Right lobe of liver (tissue), 6 donors: ENCODE measurements around the gene TATDN3. TPM values are rescaled to one million over a fixed set of nuclear protein-coding genes. Genes with fewer than 3 reads are reported as not detected.

ENCODE experiments used
- ATAC-seq, 4 donors: fragments of 200-7000 bp; cut with Tn5 transposase; one replicate each; pipeline ENCODE4 v1.9.1; 2020; ENCODE audit warnings: mild to moderate bottlenecking in 4 of 4, moderate library complexity in 4 of 4
- DNase-seq, 3 donors: peaks; one replicate each; pipeline ENCODE4 v3.0.0-alpha.2; 2020
- H3K27ac ChIP-seq, 3 donors: fragments of 200-600 bp; one replicate each; pipeline ENCODE4 v1.8.0; 2022
- H3K27me3 ChIP-seq, 2 donors: fragments of 200-600 bp; one replicate each; pipeline ENCODE4 v1.8.0; 2022
- H3K36me3 ChIP-seq, 4 donors: fragments of 200-600 bp; sonication (generic) in 1 of 4; one replicate each; pipeline versions ENCODE4 v1.5.1 to v1.8.0; 2017 to 2022; ENCODE audit warnings: control low read depth in 1 of 4
- H3K4me1 ChIP-seq, 4 donors: fragments of 200-600 bp; sonication (generic) in 1 of 4; one replicate each; pipeline versions ENCODE4 v1.5.1 to v1.8.0; 2017 to 2022; ENCODE audit warnings: control low read depth in 1 of 4
- H3K4me3 ChIP-seq, 3 donors: fragments of 200-600 bp; one replicate each; pipeline ENCODE4 v1.8.0; 2022
- H3K9me3 ChIP-seq, 4 donors: fragments of 200-600 bp; sonication (generic) in 1 of 4; one replicate each; pipeline versions ENCODE4 v1.5.1 to v1.8.0; 2017 to 2022; ENCODE audit warnings: control low read depth in 1 of 4
- POLR2A ChIP-seq: fragments of 450-650 bp; IDR thresholded peaks from one replicate; pipeline ENCODE4 v1.6.1; 2017; ENCODE audit warnings: antibody characterized with exemption, mild to moderate bottlenecking
- WGBS: methylation state at CpG from one replicate; pipeline ENCODE4 v1.1.6; 2018; ENCODE audit warnings: low coverage, low lambda C conversion rate; ENCODE audit not compliant: insufficient coverage; ENCODE audit errors: missing lambda C conversion rate; 5-methylcytosine and 5-hydroxymethylcytosine counted together
- intact Hi-C, 2 donors: fragments of 100-400 bp; cut with DNase I; formaldehyde crosslinking; loops; one replicate each; pipeline versions ENCODE4 v1.11.2 to v1.14.1; 2022
- total RNA-seq, 6 experiments: library from RNA; depleted of rRNA in 2 of 6; stranded (reverse); fragments of >200 nt in 2 of 6; fragmentation: NEBNext Ultra II Directional in 3 of 6; extraction: Animal tissue kit (Norgen Biotek cat#: 25700) in 3 of 6; gene quantifications; one replicate each; pipeline versions ENCODE4 v1.1.0 to v1.2.4, GENCODE V29; 2016 to 2023
- TF ChIP-seq, protein P1 (sequence below), 4 donors: fragments of 200-600 bp in 3 of 4; fragments of 450-650 bp in 1 of 4; IDR thresholded peaks; one replicate each; pipeline versions ENCODE4 v1.5.1 to v1.8.0; 2016 to 2022; ENCODE audit warnings: antibody characterized with exemption in 4 of 4, mild to moderate bottlenecking in 2 of 4
- donor health status: DM: no; HTN: yes; CAD: no.
- donor health status: DM: no; HTN: no; CAD: no.
- donor health status: DM: no; HTN: no; CAD: no.
- donor health status: DM: no; HTN: yes; CAD: no.
- donor health status: DM: no; HTN: yes; CAD: no.

Gene TATDN3
- total RNA-seq, 6 experiments from 2014 or later: 6.0 to 9.3 (median 6.6) TPM

DNA sequence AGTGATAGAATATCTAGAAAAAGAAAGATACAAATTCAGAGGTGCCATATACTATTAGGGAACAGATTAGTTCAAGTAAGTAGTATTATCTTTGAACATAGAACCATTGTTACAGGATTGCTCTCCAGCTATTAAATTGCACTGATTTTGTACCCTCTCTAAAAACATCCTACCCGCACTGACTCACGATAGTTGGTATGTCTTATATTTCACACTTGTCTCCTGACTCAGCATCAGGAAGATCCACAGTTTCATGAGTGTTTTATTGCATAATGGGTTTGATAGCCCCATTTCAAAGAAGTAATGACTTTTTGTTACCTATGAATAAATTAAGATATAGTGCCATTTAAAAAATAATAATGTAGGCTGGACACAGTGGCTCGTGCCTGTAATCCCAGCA, 6.0 kb downstream of the TATDN3 start:
- no peak for ATAC-seq
- no peaks in the 10 kb centered on the region for H3K4me1 ChIP-seq
- 90% methylated on average over 3 of the region's 3 CpGs for WGBS
- H3K27me3 ChIP-seq: no peaks in the 10 kb centered on the region
- no peak overlapping the region for H3K4me3 ChIP-seq
- H3K9me3 ChIP-seq: no peaks in the 10 kb centered on the region
- TF ChIP-seq POLR2A: no peak
- TF ChIP-seq, protein P1, sequence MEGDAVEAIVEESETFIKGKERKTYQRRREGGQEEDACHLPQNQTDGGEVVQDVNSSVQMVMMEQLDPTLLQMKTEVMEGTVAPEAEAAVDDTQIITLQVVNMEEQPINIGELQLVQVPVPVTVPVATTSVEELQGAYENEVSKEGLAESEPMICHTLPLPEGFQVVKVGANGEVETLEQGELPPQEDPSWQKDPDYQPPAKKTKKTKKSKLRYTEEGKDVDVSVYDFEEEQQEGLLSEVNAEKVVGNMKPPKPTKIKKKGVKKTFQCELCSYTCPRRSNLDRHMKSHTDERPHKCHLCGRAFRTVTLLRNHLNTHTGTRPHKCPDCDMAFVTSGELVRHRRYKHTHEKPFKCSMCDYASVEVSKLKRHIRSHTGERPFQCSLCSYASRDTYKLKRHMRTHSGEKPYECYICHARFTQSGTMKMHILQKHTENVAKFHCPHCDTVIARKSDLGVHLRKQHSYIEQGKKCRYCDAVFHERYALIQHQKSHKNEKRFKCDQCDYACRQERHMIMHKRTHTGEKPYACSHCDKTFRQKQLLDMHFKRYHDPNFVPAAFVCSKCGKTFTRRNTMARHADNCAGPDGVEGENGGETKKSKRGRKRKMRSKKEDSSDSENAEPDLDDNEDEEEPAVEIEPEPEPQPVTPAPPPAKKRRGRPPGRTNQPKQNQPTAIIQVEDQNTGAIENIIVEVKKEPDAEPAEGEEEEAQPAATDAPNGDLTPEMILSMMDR (IDR thresholded peaks at IDR 0.05): no peak
- intact Hi-C loops: no loop called here
- H3K36me3 ChIP-seq: peaks cover 0 to 14% (median 2%) of the 10 kb centered on the region in 4 donors
- DNase-seq: no peak
- H3K27ac ChIP-seq: no peak overlapping the region

DNA sequence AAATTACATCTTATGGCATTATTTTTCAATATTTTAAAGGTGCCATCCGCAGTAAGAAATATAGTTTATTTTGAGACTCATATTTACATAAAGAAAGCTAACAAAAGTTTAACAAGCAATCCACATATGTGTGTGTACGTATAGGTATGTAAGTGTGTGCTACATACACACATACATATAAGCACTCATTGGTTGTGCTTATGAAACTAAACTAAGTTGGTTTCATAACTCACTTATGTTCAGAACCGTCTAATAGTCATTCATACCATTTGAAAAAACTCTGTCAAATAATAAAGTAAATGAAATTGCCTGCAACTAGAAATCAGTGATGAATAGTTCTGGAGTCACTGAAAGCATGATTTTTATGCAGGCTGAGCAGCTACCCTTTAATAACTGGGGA, 14.1 kb downstream of the TATDN3 start:
- H3K36me3 ChIP-seq: peaks cover 0 to 12% (median 4%) of the 10 kb centered on the region in 4 donors
- intact Hi-C loops: no loop called here
- WGBS: 81% methylated on average over 3 of the region's 3 CpGs
- no peaks in the 10 kb centered on the region for H3K27me3 ChIP-seq
- H3K27ac ChIP-seq: no peak overlapping the region
- no peak overlapping the region for H3K4me3 ChIP-seq
- H3K4me1 ChIP-seq: no peaks in the 10 kb centered on the region
- no peak for TF ChIP-seq POLR2A
- no peaks in the 10 kb centered on the region for H3K9me3 ChIP-seq
- DNase-seq (no peak), ATAC-seq (no peak)

DNA sequence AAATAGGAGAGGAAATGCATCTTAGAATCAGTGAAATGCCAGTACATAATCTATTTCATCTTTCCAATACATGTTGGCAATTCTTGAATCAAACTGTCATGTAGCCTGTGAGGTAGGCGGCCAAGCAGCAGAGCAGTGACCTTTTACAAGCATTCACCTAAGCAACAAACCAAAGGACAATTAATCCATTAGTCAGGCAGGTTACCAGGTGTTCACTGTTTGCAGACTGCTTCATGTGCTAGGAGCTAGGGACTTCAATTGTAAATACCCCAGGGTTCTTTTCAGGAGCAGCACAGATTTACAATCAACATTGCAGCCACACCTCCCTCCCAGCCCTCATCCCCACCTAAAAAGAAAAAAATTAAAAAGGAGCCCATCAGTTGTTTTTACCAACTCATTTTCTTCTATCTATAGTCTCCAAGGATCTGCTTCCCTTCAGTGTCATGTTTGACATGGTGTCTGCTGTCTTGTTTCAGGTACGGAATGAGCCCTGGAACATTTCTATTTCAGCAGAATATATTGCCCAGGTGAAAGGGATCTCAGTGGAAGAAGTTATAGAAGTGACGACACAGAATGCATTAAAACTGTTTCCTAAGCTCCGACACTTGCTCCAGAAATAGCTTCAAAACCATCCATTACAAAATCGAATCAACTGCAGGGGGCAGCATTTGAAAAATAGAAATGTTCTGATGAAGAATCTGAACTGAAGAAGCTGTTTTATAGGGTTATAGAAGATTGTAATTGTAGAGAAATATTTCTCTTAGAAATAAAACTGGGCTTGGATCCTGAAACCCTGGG, 23.0 kb downstream of the TATDN3 start:
- peaks cover 0 to 7% (median 0%) of the 10 kb centered on the region in 4 donors for H3K4me1 ChIP-seq
- intact Hi-C loops: no loop called here
- ATAC-seq (peak in 2 of 4 donors; percentile 55 to 61), DNase-seq (no peak)
- H3K36me3 ChIP-seq: no peaks in the 10 kb centered on the region
- no peaks in the 10 kb centered on the region for H3K27me3 ChIP-seq
- WGBS: 44% methylated on average over 5 of the region's 5 CpGs
- no peak overlapping the region for H3K4me3 ChIP-seq
- no peak overlapping the region for H3K27ac ChIP-seq
- TF ChIP-seq, protein P1 (IDR thresholded peaks at IDR 0.05): peak; percentile 44 to 59 (median 46)
- no peak for TF ChIP-seq POLR2A
- no peaks in the 10 kb centered on the region for H3K9me3 ChIP-seq

DNA sequence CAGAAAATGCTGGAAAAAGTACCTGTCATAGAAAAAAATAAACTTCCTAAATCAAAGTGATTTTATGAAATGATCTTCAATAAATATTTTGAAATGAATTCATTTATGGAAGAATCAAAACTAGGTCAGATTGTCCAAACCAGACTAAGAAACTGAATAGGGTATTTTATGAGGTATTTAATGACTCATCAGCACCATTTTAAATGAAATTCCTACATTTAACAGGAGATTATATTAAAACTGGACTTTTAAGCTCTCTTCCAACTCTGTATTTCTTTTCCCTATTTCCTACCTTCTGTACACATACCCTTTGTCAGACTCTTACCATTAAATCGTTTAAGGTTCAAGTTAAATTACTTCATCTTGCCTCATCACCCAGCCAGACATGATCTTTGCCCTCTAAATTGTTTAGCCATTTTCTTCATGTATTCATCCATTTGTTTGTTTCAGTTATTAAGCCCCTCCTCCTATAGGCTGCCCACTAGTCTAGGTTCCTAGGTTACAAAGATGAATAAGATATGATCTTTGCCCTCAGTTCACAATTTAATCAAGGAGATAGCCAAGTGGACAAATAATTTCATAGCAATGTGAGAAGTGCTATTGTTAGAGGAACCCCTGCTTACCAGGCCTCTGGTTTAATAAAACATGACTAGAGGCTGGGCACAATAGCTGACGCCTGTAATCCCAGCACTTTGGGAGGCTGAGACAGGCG, 25.0 kb downstream of the TATDN3 start:
- Histone ChIP-seq H3K27me3 (no peaks in the 10 kb centered on the region), H3K27ac (no peak overlapping the region), H3K4me1 (peaks cover 0 to 7% (median 0%) of the 10 kb centered on the region in 4 donors), H3K9me3 (no peaks in the 10 kb centered on the region), H3K36me3 (no peaks in the 10 kb centered on the region), H3K4me3 (no peak overlapping the region)
- 77% methylated on average over 3 of the region's 3 CpGs for WGBS
- ATAC-seq (peak in 2 of 4 donors; percentile 10 to 56), DNase-seq (no peak)
- intact Hi-C loops: no loop called here
- TF ChIP-seq, protein P1 (IDR thresholded peaks at IDR 0.05): no peak
- no peak for TF ChIP-seq POLR2A

DNA sequence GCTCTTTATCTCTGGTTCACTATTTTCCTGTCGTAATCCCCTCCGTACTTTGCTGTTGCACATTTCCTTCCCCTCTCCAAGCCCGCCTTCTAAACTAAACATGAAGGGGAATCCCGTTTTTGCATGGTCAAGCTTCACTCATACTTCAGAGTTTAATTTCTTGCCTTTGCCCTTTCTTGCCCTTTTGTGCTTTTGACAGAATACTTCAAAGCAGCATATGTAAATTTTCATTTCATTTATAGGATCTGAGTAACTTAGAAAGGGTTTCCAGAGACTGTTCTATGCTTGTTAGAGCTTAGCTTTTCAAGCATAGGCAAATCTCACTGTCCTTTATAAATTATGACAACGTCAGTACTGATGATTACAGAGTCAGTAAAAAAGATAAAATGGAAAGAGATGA, 28.0 kb downstream of the TATDN3 start:
- Histone ChIP-seq H3K36me3 (no peaks in the 10 kb centered on the region), H3K27ac (no peak overlapping the region), H3K27me3 (no peaks in the 10 kb centered on the region), H3K4me3 (no peak overlapping the region), H3K4me1 (peaks cover 0 to 7% (median 0%) of the 10 kb centered on the region in 4 donors), H3K9me3 (no peaks in the 10 kb centered on the region)
- intact Hi-C loops: no loop called here
- 25% methylated on average over 5 of the region's 5 CpGs for WGBS
- ATAC-seq: peak in 3 of 4 donors; percentile 26 to 69 (median 49)
- DNase-seq: no peak
- no peak for TF ChIP-seq POLR2A
- TF ChIP-seq, protein P1 (IDR thresholded peaks at IDR 0.05): no peak
